Measurements from ENCODE around the gene RHBDL1. TPM values are rescaled to one million over a fixed set of nuclear protein-coding genes. Genes with fewer than 3 reads are reported as not detected.
A peak's percentile ranks its signal among the peaks of the same experiment; 100 is the strongest.

RHBDL1 gene
- total and polyA plus RNA-seq, 2 of the 8 experiments (the other 6 are each of a cell fraction or from before 2014, with no cell fraction given): 4.0 to 8.1 TPM

DNA sequence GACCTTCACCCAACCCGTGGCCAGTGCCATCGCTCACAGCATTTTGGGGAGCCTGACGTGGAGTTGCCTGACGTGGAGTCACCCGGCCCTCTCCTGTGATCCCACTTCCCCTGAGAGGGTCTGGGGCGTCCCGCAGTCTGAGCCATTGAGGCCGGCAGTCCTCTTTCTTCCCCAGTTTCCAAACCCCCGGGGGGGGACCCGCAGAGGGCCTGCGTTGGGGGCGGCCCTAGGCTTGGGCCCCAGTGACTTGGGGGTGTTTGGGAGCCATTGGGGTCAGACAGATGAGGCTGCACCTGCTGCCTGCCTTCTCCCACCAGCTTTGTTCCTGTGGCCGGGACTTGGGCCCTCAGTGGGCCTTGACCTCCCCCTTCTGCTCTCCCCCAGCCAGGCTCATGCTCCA lies 5.8 kb upstream of the RHBDL1 start:
- POLR2A ChIA-PET (ENCODE audit: partially characterized antibody): interaction anchor here (17.4 kb wide), 1 partner anchor 9 kb away, joined by 214 read pairs; the partner anchor contains the start of genes JMJD8, RHBDL1 and STUB1
- Histone ChIP-seq H3K9ac (replicated peaks in 1 of 4; ENCODE audit: extremely low read depth in 1 of 4, low read depth in 3 of 4, low read length in 3 of 4) (no peak overlapping the region), H3K23ac (ENCODE audit: insufficient read length) (no peak overlapping the region), H4K20me1 (replicated peaks in 1 of 2; ENCODE audit: control insufficient read depth in 1 of 2, insufficient read depth in 2 of 2, low read length in 2 of 2) (peaks cover 5 to 30% of the 10 kb centered on the region in 2 experiments), H4K5ac (ENCODE audit: insufficient read length, low read depth, low read length) (no peak overlapping the region), H3K4me3 (ENCODE audit: extremely low read depth in 1 of 4, insufficient read depth in 2 of 4, low read depth in 3 of 4, low read length in 4 of 4) (no peak overlapping the region), H3K23me2 (ENCODE audit: low read depth, low read length) (peaks cover 5% of the 10 kb centered on the region; the same call in 1 of the 2 replicates), H3K79me1 (ENCODE audit: low read depth, low read length) (peaks cover 13% of the 10 kb centered on the region), H3K27ac (ENCODE audit: low read depth, low read length) (no peak overlapping the region), H4K8ac (ENCODE audit: extremely low read depth, insufficient read depth, low read length) (no peak overlapping the region), H3K9me3 (ENCODE audit: insufficient read depth in 2 of 2, low read depth in 1 of 2, low read length in 1 of 2) (no peaks in the 10 kb centered on the region), H2BK5ac (ENCODE audit: low read depth, low read length) (no peak overlapping the region), H2BK20ac (ENCODE audit: low read length) (no peak overlapping the region), H3K27me3 (replicated peaks in 1 of 4; ENCODE audit: control insufficient read depth in 3 of 4, extremely low read depth in 1 of 4, insufficient read depth in 3 of 4, low read length in 3 of 4) (no peaks in the 10 kb centered on the region), H3K18ac (ENCODE audit: extremely low read depth, low read length) (no peak overlapping the region), H2AK5ac (ENCODE audit: low read depth, low read length) (no peak overlapping the region), H2BK15ac (ENCODE audit: low read length) (no peak overlapping the region), H4K91ac (replicated peaks; ENCODE audit: insufficient read length, low read length) (no peak overlapping the region), H3K4me1 (replicated peaks in 1 of 4; ENCODE audit: control insufficient read depth in 3 of 4, insufficient read depth in 4 of 4, low read length in 3 of 4) (peaks cover 0 to 10% (median 8%) of the 10 kb centered on the region in 4 experiments; a peak in 6 of 7 replicates), H3K36me3 (ENCODE audit: control insufficient read depth in 2 of 4, insufficient read depth in 4 of 4, low read length in 3 of 4) (peaks cover 14 to 44% (median 33%) of the 10 kb centered on the region in 4 experiments), H3K4ac (replicated peaks; ENCODE audit: insufficient read length, low read depth, low read length) (no peak overlapping the region), H3K79me2 (ENCODE audit: control insufficient read depth in 1 of 2, insufficient read depth in 2 of 2, low read length in 2 of 2) (peaks cover 0 to 13% of the 10 kb centered on the region in 2 experiments; a peak in 1 of 4 replicates), H3K4me2 (ENCODE audit: insufficient read depth in 1 of 2, low read depth in 2 of 2, low read length in 2 of 2) (peak overlapping the region in 1 of 2 experiments; percentile 46; a peak in 1 of 4 replicates), H2BK120ac (replicated peaks; ENCODE audit: low read depth, low read length) (no peak overlapping the region), H3K14ac (ENCODE audit: insufficient read length) (no peak overlapping the region), H3K56ac (replicated peaks; ENCODE audit: insufficient read length, low read depth, low read length) (no peak overlapping the region), H2BK12ac (ENCODE audit: low read depth, low read length) (no peak overlapping the region), H2AFZ (ENCODE audit: low read length) (no peak overlapping the region)
- CTCF ChIA-PET (ENCODE audit: partially characterized antibody): interaction anchor here (1.3 to 12.0 kb wide), 3 partner anchors 18 to 144 kb away, joined by 3 to 104 read pairs (median 75); partner anchors contain the start of genes WDR24 and WDR90
- DNase-seq (ENCODE audit: low read depth in 1 of 2, low spot score in 2 of 2) (no peak), FAIRE-seq (no peak)
- WGBS, 2 experiments (ENCODE audit: extremely low coverage in 1 of 2, insufficient coverage in 1 of 2, insufficient read length in 1 of 2, insufficient replicate concordance in 2 of 2, low coverage in 1 of 2, low lambda C conversion rate in 2 of 2, missing lambda C conversion rate in 1 of 2): 83% methylated on average over 10 of the region's 13 CpGs; no CpG with 5 or more reads in 1 of the 2 experiments
- TF ChIP-seq PHF8 (conservative IDR thresholded peaks at IDR 0.05; ENCODE audit: low read depth, low read length) (no peak), FOSL1 (IDR thresholded peaks at IDR 0.05; ENCODE audit: insufficient read depth, low read depth, low read length) (no peak), POLR2AphosphoS5 (IDR thresholded peaks at IDR 0.05; ENCODE audit: low read depth, low read length) (no peak), SP1 (IDR thresholded peaks at IDR 0.05; ENCODE audit: low read depth, low read length) (no peak), SAP30 (IDR thresholded peaks at IDR 0.05; ENCODE audit: insufficient read depth, insufficient replicate concordance, low read length) (no peak), SP2 (IDR thresholded peaks at IDR 0.05; ENCODE audit: low read length) (no peak), TAF7 (optimal IDR thresholded peaks at IDR 0.05; ENCODE audit: borderline replicate concordance, low read depth, low read length) (no peak), EZH2 (IDR thresholded peaks at IDR 0.05; ENCODE audit: low read depth, low read length, severe bottlenecking) (no peak), SP4 (IDR thresholded peaks at IDR 0.05; ENCODE audit: low read length) (no peak), BACH1 (IDR thresholded peaks at IDR 0.05; ENCODE audit: low read length) (no peak), HDAC2 (IDR thresholded peaks at IDR 0.05; ENCODE audit: borderline replicate concordance in 1 of 2, low read depth in 2 of 2, low read length in 2 of 2) (no peak), KDM5A (IDR thresholded peaks at IDR 0.05; ENCODE audit: low read length) (no peak), RNF2 (IDR thresholded peaks at IDR 0.05; ENCODE audit: borderline replicate concordance, low read depth, low read length, missing control alignments, poor library complexity, severe bottlenecking) (no peak), TAF1 (IDR thresholded peaks at IDR 0.05; ENCODE audit: low read depth, low read length) (no peak)
